ENCODE data around the gene MCHR1.
"Not testable (repeated sequence)": the region's sequence is repeated elsewhere in the genome, so short reads cannot be mapped to it uniquely, and the experiment has no call there.

The MCHR1 gene

DNA sequence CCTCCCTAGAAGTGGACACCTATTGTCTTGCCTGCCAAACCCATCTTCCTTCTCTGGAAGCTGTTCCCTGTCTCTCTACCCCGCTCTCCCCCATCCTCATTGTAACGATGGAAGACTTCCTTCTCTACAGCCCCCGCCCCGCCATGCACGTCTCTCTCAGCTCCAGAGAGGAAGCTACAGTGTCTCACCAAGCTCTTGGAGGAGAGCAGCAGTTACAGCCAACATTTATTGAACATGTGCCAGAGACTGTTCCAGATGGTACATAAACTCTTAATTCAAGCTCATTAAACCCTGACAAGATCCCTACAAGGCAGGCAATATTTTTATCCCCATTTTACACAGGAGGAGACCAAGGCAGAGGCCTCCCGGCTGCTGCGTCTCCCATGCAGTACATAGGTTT is 15.1 kb downstream of the MCHR1 start:
- DNase-seq = no peak

DNA sequence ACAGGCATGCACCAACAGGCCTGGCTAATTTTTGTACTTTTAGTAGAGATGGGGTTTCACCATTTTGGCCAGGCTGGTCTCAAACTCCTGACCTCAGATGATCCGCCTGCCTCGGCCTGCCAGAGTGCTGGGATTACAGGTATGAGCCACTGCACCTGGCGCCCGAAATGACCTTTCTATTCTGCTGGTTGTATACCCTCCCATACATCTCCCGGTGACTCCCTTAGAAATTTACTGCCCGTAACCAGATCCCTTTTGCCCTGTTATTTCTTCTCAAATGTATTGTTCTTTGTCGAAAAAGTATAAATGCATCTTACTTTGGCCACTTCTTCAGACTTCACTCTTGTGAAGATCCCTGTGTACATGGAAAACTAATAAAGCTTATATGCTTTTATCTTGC is 22.0 kb downstream of the MCHR1 start:
- no peak for DNase-seq

DNA sequence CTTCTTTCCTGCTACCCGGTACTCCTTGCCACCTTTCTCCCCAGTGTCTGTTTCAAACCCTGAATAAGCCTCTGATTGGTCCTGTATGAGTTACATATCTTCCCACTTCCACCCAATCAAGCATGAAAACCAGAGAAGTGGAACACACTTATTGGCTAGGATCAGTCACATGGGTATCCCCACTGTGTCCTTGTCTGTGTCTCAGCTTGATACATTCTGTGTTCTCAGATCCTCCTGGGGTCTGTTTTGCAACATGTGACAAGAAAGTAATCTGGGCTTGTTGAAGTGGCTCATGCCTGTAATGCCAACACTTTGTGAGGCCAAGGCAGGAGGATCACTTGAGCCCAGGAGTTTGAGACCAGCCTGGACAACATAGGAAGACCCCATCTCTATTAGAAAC is 23.9 kb downstream of the MCHR1 start:
- DNase-seq = no peak

DNA sequence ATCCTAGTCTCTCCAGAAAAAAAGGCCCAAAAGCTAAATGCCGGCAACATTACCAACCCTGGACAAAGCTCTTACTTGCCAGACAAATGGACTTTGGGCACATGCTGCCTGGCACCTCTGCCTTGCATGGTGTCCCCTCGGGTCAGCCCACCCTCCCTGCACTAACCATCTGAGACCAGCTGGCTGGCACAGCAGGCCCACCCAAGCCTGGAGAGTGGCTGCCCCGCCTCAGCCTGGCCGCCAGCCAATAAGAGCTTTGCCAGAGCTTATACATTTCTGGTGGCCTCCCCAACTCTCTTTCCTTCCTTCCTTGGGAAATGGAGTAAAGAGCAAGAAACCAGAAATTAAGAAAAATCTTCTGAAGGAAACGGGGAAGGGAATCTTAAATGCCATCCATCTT is 24.5 kb downstream of the MCHR1 start:
- DNase-seq = no peak

DNA sequence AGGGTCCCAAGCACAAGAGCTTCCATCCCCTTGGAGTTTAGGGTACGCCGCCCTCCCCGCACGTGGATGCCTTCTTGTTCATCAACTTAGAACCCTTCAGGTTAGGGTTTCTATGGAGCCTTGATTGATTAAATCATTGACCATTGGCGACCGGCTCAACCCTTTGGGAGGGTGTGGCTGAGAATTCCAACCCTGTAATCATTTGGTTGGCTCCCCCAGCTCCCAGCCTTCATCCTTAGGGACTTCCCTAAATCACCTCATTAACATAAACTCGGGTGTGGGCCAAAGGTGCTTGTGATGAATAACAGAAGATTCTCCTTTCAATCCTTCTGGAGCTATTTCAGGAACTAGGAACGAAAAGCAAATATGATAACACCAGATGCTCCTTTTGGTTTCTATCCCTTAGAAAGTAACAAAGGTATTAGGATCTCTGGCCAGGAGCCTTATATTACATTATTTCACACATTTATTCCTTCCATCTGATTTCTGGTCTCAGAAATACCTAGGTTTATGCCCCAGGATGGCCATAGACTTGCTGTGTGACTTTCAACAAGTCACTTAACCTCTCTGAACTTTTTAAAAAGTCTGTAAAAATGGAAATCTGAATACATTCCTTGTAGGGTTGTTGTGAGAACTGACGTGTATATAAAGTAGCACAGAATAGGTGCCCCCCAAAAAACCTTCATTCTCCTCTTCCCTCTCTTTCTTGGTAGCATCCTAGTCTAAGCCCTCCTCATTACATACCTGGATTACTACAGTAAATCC is 26.8 kb downstream of the MCHR1 start:
- no peak for DNase-seq

DNA sequence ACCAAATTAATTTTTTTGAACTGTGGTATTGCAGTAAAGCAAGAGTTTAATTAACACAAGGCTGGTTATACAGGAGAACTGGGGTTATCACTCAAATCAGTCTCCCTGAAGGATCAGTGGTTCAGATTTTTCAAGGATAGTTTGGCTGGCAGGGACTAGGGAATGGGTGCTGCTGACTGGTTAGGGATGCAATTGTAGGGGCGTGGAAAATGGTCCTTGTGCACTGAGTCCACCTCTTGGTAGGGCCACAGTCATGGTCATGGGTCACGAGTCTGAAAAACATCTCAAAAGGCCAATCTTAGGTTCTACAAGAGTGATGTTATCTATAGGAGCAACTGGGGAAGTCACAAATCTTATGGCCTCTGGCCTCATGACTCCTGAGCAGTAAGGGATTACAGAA is 27.9 kb downstream of the MCHR1 start:
- no peak for DNase-seq

DNA sequence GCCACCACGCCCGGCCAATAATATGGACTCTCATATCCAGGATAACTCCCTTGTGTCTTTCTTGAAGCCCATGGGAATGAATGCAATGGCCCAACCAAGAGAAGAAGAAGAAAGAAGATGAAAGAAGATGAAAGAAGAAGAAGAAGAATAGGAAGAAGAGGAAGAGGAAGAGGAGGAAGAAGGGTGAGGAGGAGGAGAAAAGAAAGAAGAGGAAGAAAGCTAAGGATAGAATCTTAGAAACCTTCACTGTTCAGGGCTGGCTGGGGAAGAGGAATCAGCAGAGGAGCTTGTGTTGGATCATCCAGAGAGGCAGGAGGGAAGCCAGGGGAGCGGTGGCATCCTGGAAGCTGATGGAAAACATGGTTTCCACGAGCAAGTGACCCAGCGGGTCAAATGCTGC is 28.9 kb downstream of the MCHR1 start:
- DNase-seq = no peak

DNA sequence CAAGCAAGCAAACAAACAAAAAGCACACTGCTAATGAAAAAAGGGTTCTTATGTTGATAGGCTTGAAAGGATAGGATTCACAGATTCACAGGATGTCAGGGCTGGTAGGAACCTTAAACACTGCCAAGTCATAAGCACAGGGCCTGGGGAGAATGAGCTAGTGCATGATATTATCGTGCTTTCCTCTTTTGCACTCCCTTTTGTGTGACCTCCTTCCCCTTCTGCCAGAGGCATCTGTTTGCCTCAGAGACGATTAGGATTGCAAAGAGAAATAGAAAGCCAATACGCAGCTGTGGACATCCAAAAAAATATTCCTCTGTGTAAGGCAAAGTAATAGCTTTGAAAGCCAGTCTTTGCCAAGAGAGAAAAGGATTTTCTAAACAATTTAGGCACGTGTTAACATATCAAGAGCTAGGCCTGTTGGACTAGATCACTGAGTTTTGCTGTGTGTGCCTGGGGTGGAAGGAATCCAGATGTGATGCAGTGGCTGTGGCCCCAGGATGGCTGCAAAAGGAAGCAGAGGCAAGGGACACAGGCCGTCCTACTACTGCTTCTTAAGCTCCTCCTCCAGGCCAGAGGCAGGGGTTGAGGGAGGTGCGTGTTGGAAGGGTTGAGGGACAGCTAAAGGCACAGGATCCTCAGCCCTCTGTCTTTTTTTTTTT is 30.6 kb downstream of the MCHR1 start:
- no peak for DNase-seq

DNA sequence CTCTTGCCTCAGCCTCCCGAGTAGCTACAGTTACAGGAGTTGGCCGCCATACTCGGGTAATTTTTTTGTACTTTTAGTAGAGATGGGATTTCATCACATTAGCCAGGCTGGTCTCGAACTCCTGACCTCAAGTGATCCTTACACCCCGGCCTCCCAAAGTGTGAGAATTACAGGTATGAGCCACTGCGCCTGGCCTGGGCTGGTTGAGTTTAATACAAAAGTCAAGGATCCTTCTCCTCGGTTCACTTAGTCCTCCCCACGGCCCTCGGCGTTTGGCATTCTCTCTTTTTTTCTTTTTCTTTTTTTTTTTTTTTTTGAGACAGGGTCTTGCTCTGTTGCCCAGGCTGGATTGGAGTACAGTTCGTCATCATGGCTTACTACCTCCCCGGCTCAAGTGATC is 33.0 kb downstream of the MCHR1 start:
- DNase-seq = no peak

DNA sequence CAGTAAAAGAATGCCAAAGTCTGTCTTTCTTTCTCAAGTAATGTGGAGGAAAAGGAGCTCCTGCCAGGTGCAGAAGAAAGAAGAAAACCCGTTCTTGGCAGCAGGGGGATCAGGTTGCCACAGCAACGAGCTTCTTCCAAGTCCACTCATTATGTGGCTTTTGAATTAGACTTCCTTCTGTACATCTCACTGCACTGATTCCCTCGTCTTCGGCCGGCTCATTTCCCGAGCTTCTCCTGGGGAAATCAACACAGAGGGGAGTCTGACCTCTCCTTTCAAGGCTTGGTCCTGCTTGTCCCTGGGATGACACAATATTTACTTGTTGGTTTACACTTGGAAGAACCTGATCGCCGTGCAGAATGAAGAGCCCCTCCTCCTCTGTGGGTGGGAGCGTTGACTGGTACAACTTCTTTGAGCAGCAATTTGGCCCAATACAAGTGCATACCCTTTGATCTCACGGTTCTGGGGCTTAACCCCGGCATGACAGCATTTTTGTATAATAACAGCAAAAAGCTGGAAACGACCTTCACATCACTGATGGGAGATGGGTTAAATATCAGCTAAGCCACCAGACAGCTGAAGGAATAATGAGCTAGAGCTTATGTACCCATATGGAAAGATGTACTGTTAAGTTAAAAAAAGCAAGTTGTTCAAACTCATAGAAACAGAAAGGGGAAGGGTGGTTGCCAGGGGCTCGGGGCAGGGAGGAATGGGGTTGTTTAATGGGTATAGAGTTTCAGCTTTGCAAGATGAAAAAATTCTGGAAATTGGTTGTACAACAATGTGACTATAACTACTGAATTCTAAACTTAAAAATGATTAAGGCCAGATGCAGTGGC is 35.4 kb downstream of the MCHR1 start:
- no peak for DNase-seq

DNA sequence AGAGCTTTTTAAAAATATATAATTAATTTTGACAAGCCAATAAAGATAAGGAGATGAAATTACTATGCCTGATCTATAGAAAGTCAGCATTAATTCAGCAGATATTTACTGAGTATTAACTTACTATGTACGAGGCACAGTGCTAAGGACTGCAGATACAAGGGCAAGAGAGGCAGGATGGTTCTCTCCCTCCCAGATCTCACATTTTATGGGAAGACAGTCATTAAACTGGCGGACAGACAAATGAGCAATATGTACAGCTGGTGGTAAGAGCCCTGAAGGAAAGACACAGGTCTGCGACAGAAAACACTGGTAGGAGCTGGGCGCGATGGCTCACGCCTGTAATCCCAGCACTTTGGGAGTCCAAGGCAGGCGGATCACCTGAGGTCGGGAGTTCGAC is 36.8 kb downstream of the MCHR1 start:
- DNase-seq = no peak

DNA sequence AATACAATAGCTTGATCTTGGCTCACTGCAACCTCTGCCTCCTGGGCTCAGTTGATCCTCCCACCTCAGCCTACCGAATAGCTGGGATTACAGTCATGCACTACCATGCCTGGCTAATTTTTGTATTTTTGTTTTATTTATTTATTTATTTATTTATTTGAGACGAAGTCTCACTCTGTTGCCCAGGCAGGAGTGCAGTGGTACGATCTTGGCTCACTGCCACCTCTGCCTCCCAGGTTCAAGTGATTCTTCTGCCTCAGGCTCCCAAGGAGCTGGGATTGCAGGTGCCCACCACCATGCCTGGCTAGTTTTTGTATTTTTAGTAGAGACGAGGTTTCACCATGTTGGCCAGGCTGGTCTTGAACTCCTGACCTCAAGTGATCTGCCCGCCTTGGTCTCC is 38.4 kb downstream of the MCHR1 start:
- not testable (repeated sequence) for DNase-seq

DNA sequence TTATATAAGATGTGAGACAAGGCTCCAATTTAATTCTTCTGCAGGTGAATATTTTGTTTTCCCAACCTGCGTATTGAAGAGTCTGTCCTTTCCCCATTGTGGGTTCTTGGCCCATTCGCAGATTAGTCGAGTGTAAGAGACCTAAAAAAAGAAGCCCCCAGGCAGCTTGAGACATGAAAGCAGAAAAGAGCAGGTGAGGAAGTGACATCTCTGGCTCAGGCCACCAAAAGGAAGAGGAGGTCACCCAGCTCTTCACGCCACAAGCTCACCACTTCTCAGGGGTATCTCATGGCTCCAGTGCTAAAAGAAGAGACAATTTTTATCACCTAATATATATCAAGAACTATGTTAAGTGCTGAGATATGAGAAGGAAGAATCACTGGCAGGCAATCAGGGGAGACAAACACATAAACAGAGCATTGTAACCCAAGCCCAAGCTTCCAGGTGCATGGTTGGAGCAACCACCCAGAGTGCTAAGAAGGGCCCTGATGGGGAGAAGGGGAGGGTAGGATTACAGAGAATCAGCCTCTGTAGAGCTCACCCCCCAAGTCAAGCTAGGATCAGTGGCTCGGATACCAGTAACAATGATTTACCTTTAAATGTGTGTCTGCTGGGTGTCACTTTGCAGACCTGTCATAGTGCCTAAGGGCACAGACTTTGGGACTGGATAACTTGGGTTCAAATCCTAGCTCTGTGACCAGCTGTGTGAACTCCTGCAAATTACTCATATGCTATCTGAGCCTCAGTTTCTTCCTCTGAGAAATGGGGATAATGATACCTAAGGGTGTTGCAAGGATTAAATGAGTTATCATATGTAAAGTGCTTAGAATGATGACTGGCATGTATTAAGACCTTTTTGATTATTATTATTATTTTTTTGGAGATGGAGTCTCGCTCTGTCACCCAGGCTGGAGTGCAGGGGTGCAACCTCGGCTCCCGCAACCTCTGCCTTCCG is 39.2 kb downstream of the MCHR1 start:
- DNase-seq = no peak

DNA sequence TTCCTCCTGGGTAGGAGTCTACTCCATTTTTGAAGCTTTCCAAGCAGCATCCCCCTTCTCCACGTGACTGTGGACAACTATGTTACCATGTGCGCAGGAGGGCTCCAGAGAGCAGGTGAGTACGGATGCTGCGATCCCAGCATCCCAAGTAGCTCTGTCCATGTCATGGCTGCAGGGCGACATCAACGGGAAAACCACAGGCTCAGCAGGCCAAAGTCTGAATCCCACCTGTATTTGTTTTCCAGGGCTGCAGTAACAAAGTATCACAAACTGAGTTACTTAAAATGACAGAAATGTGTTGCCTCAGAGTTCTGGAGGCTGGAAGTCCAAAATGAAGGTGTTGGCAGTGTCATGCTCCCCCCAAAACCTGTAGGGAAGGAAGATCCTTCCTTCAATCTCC is 40.3 kb downstream of the MCHR1 start:
- DNase-seq = no peak

DNA sequence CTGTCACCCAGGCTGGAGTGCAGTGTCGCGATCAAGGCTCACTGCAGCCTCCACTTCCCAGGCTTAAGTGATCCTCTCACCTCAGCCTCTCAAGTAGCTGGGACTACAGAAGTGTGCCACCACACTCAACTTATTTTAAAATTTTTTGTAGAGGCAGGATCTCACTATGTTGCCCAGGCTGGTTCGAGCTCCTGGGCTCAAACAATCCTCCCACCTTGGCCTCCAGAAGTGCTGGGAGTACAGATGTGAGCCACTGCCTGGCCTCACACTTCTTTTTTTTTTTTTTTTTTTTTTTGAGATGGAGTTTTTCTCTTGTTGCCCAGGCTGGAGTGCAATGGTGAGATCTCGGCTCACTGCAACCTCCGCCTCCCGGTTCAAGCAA is 40.9 kb downstream of the MCHR1 start:
- DNase-seq = not testable (repeated sequence)

DNA sequence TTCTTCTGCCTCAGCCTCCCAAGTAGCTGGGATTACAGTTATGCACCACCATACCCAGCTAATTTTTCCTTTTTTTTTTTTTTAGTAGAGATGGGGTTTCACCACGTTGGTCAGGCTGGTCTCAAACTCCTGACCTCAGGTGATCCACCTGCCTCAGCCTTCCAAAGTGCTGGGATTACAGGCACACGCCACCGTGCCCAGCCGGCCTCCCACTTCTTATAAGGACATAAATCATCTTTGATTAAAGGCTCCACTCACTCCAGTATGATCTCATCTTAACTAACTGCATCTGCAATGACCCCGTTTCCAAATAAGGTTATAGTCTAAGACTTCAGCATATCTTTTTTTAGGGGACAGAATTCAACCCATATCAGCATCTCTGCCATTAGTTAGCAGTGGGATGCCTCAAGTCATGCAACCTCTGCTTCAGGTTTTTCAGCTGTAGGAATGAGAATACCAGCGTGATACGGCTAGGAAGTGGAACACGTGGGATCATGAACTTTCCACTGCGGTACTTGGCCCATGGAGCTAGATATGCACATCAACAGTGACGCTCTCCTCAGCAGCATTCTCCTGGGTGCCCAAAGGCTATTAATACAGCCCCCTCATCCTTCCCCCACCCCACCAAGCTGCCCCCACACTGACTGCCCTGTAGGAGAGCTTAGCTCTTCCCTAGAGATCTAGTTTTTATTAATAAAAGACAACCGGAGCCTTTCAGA is 41.4 kb downstream of the MCHR1 start:
- DNase-seq = no peak

DNA sequence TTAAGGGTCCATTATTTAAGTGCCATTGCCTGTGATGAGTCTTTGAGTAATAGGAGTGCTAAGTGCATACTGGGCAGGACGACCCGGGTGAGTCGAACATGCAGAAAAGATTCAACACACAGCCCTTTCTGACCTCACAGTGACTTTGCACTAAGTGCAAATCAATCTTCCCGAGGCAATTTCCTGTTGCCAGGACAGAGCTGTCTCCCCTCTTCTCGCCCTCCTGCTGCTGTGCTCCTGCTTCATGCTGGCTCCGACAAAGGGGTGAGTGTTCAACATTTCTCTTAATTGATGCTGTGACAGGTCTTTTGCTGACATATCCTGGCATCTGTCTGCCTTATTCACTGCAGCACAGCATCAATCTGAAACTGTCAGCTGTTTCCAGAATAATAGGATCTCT is 42.0 kb downstream of the MCHR1 start:
- no peak for DNase-seq

DNA sequence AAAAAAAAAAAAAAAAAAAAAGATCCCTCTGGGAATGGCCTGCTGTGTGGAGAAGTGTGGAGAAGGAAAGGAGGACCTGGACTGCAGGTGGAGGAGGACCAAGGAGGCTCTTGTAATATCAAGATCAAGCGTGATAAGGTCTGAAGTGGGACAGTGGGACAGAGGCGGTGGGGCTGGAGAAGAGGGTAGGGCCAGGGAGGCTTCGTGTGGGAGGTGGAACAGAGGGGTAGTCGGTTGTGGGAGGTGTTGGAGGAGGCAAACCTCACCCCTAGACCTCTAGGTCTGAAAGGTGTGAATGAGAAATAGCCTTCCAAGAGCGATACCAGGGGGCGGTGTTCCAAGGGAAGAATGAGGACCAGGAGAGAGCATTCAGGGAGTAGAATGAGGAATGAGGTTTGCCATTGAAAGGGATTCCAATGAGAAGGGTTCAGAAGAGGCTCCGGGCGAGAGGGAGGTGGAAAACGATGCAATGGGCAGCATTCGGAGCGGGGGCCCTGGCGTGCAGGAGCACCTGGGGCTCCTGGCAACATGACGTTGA is 44.2 kb downstream of the MCHR1 start:
- no peak for DNase-seq

DNA sequence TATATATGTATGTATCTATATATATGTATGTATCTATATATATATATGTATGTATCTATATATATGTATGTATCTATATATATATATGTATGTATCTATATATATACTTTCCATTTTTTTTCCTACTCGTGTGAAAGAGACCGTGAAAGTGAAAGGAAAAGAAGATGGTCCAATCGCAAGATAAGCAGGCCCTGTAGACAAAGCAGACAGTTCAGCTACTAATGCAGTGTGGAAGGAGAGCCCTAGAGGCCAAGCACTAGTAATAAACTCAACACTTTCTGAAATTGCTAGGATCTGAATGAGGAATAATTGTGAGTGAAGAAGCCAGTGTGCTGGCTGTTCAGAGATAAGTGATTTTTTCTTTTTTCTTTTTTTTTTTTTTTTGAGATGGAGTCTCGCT is 47.2 kb downstream of the MCHR1 start:
- no peak for DNase-seq

DNA sequence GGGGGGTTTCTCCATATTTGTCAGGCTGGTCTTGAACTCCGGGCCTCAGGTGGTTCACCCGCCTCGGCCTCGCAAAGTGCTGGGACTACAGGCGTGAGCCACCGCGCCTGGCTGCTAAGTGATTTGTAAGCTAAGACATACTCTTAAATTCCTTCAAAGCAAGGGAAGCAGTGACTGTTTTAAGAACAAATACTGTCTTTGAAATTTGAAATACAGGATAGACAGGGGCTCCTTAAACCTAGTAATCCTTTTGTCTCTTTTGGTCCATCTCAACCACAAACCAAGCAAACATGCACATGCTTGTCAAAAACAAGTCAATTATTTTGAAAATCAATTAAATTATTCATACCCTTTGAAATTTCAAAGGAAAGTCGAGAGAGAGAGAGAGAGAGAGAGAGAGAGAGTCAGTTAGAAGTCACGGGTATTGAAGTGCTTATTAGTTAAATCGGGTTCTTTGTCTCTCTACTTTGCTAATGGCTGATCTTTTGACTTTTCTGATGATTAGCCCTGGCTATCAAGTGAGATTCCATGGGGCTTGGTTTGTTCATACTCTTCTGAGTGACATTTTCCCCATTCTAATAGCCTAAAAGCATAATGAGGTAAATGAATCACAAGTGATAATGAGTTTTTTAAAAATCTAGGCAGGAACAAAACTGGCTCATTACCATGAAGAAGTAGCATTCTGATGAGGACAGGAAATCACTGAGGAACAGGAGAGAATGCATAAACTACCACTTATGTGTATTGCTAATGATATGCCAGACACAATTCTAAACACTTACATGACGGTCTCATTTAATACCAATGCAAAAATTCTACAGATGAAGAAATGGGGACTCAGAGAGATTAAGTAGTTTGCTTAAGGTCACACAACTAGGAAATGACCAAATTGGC is 48.0 kb downstream of the MCHR1 start:
- no peak for DNase-seq

Data from CD4-positive, alpha-beta T cell treated with Interferon gamma for 1 hour (primary cell).